Left ventricle myocardium inferior (tissue), 1 donor: ENCODE results near the gene C1QBP. TPM values are rescaled to one million over a fixed set of nuclear protein-coding genes. Genes with fewer than 3 reads are reported as not detected.

Experiments
- DNase-seq: peaks from one replicate; pipeline ENCODE4 v3.0.0-alpha.2; 2020
- H3K27ac ChIP-seq: fragments of 200-600 bp; replicated peaks from 2 replicates; pipeline ENCODE4 v1.8.0; 2021
- H3K27me3 ChIP-seq: fragments of 200-600 bp; 2 replicates; pipeline ENCODE4 v1.8.0; 2021; ENCODE audit warnings: low read depth
- H3K36me3 ChIP-seq: fragments of 200-600 bp; 2 replicates; pipeline ENCODE4 v1.8.0; 2021
- H3K4me1 ChIP-seq: fragments of 200-600 bp; 2 replicates; pipeline ENCODE4 v1.8.0; 2021
- H3K4me3 ChIP-seq: fragments of 200-600 bp; 2 replicates; pipeline ENCODE4 v1.8.0; 2021; ENCODE audit warnings: mild to moderate bottlenecking, moderate library complexity
- H3K9me3 ChIP-seq: fragments of 200-600 bp; replicated peaks from 2 replicates; pipeline ENCODE4 v1.8.0; 2021
- CTCF ChIP-seq: fragments of 200-600 bp; IDR thresholded peaks from 2 replicates; pipeline ENCODE4 v1.8.0; 2021; ENCODE audit warnings: antibody characterized with exemption, mild to moderate bottlenecking, borderline replicate concordance
- intact Hi-C: fragments of 100-400 bp; cut with micrococcal nuclease; formaldehyde crosslinking; loops from one replicate; pipeline ENCODE4 v1.11.0; 2022
- long read RNA-seq: library from polyadenylated mRNA; unstranded; transcript quantifications from one replicate; pipeline ENCODE4 v2.0.0, GENCODE V29; 2021
- total RNA-seq: library from RNA; stranded (reverse); fragmentation: NEBNext Ultra II Directional; extraction: Animal tissue kit (Norgen Biotek cat#: 25700); gene quantifications from one replicate; pipeline ENCODE4 v1.2.1, GENCODE V29; 2021
- donor health status: DM: no; HTN: yes; CAD: no; lungs with severe emphysema.

C1QBP gene
- total RNA-seq: 124 TPM
- long read RNA-seq, transcript C1QBP-201 (6 exons, 1,169 nt): major isoform, 276 of 285 reads
- long read RNA-seq, partial matches to known transcripts: 2 of 285 reads
- long read RNA-seq, other reads (novel, unspliced or antisense): 6 of 285 reads

- DNase-seq: peak; percentile 93
- H3K27ac ChIP-seq: peak within 1 kb of the TSS; percentile 87
- H3K9me3 ChIP-seq: no peaks in the 10 kb centered on the region
- peak; percentile 100 for TF ChIP-seq CTCF
- intact Hi-C loops: no loop called here
- H3K36me3 ChIP-seq: peaks cover 44% of the 10 kb centered on the region
- peak within 1 kb of the TSS; percentile 86 for H3K4me3 ChIP-seq
- H3K27me3 ChIP-seq: no peaks in the 10 kb centered on the region
- H3K4me1 ChIP-seq: peaks cover 40% of the 10 kb centered on the region
These were observed at the start of gene C1QBP for GRCh38 chr17:5438716-5439445. C1QBP (minus strand) TSS chr17:5439155; CDS start chr17:5439073, 82 bp downstream.

- no peak overlapping the region for H3K27ac ChIP-seq
- H3K27me3 ChIP-seq: no peaks in the 10 kb centered on the region
- no peak for DNase-seq
- peaks cover 43% of the 10 kb centered on the region for H3K36me3 ChIP-seq
- no peak for TF ChIP-seq CTCF
- peaks cover 47% of the 10 kb centered on the region for H3K4me1 ChIP-seq
- H3K4me3 ChIP-seq: no peak overlapping the region
- intact Hi-C loops: no loop called here
- no peaks in the 10 kb centered on the region for H3K9me3 ChIP-seq
These were observed 49.8 kb upstream of the C1QBP start for GRCh38 chr17:5488752-5489151.

- Histone ChIP-seq H3K4me1 (peaks cover 47% of the 10 kb centered on the region), H3K27ac (peak within 1 kb of the TSS; percentile 100), H3K4me3 (peak within 1 kb of the TSS; percentile 92), H3K27me3 (no peaks in the 10 kb centered on the region), H3K36me3 (peaks cover 60% of the 10 kb centered on the region), H3K9me3 (no peaks in the 10 kb centered on the region)
- intact Hi-C loops: no loop called here
- DNase-seq: peak; percentile 98
- no peak for TF ChIP-seq CTCF
These were observed 47.5 kb upstream of the C1QBP start, which contains the start of gene MIS12 for GRCh38 chr17:5486206-5487124. MIS12 (plus strand) TSS chr17:5486566; CDS start chr17:5488863, 2,297 bp downstream.

GRCh38 chr17:5485270-5486205 is 46.6 kb upstream of the C1QBP start, which contains the start of gene DERL2:
DERL2 (minus strand) TSS chr17:5486178; CDS start chr17:5486161, 17 bp downstream.
- TF ChIP-seq CTCF: no peak
- Histone ChIP-seq H3K4me3 (peak within 1 kb of the TSS; percentile 92), H3K27me3 (no peaks in the 10 kb centered on the region), H3K36me3 (peaks cover 65% of the 10 kb centered on the region), H3K27ac (peak within 1 kb of the TSS; percentile 100), H3K4me1 (peaks cover 47% of the 10 kb centered on the region), H3K9me3 (no peaks in the 10 kb centered on the region)
- DNase-seq: no peak
- intact Hi-C loops: no loop called here
